Upper lobe of left lung (tissue), 6 donors: ENCODE measurements around the gene KPNA6. TPM values are rescaled to one million over a fixed set of nuclear protein-coding genes. Genes with fewer than 3 reads are reported as not detected.
A peak's percentile ranks its signal among the peaks of the same experiment; 100 is the strongest.

Experiments used
- ATAC-seq, 2 donors: fragments of 200-7000 bp; cut with Tn5 transposase; one replicate each; pipeline ENCODE4 v1.9.1; 2022; ENCODE audit warnings: mild to moderate bottlenecking in 2 of 2, moderate library complexity in 2 of 2; ENCODE audit not compliant: low FRiP score in 2 of 2
- DNase-seq, 2 donors: peaks; one replicate each; pipeline ENCODE4 v3.0.0-alpha.2; 2019 to 2020
- H3K27ac ChIP-seq, 4 donors: fragments of 200-600 bp; sonication (generic); one replicate each; pipeline ENCODE4 v1.5.1; 2016 to 2019
- H3K27me3 ChIP-seq, 4 donors: fragments of 200-600 bp; sonication (generic); one replicate each; pipeline ENCODE4 v1.5.1; 2017 to 2019
- H3K36me3 ChIP-seq, 4 donors: fragments of 200-600 bp; sonication (generic); one replicate each; pipeline ENCODE4 v1.5.1; 2016 to 2019
- H3K4me1 ChIP-seq, 4 donors: fragments of 200-600 bp; sonication (generic); one replicate each; pipeline ENCODE4 v1.5.1; 2018 to 2019
- H3K4me3 ChIP-seq, 4 donors: fragments of 200-600 bp; sonication (generic); one replicate each; pipeline ENCODE4 v1.5.1; 2017 to 2019; ENCODE audit warnings: mild to moderate bottlenecking in 2 of 4, moderate library complexity in 1 of 4
- H3K9me3 ChIP-seq, 4 donors: fragments of 200-600 bp; sonication (generic); one replicate each; pipeline ENCODE4 v1.5.1; 2018 to 2019
- EP300 ChIP-seq, 4 donors: sonication (generic); formaldehyde crosslinking; IDR thresholded peaks; one replicate each; pipeline ENCODE4 v1.5.1; 2017; ENCODE audit warnings: antibody characterized with exemption in 4 of 4, control low read depth in 2 of 4
- POLR2A ChIP-seq, 4 donors: fragments of 450-650 bp; IDR thresholded peaks; one replicate each; pipeline ENCODE4 v1.5.1; 2016 to 2017; ENCODE audit warnings: antibody characterized with exemption in 4 of 4, mild to moderate bottlenecking in 2 of 4
- POLR2AphosphoS5 ChIP-seq, 2 donors: sonication (generic); formaldehyde crosslinking; IDR thresholded peaks; one replicate each; pipeline ENCODE4 v1.5.1; 2017; ENCODE audit warnings: antibody characterized with exemption in 2 of 2
- WGBS, 2 donors: methylation state at CpG; one replicate each; pipeline ENCODE4 v1.1.5; 2017 to 2018; 5-methylcytosine and 5-hydroxymethylcytosine counted together
- total RNA-seq, 6 donors: library from RNA; depleted of rRNA in 4 of 6; stranded (reverse); fragments of >200 nt in 4 of 6; gene quantifications; one replicate each; pipeline versions ENCODE4 v1.1.0 to v1.2.1, GENCODE V29; 2016 to 2021
- TF ChIP-seq, protein P1 (sequence below), 6 experiments: fragments of 450-650 bp in 4 of 6; fragments of 200-600 bp in 2 of 6; sonication (generic) in 2 of 6; IDR thresholded peaks; one replicate each; pipeline ENCODE4 v1.5.1; 2016 to 2019; ENCODE audit warnings: antibody characterized with exemption in 6 of 6
- donor health status: DM: no; HTN: no; CAD: no; lungs with moderate emphysema.
- donor health status: DM: no; HTN: yes; CAD: no; lungs with severe emphysema.

Gene KPNA6
- total RNA-seq, 6 donors from 2014 or later: 16.8 to 53.8 (median 42.0) TPM

DNA sequence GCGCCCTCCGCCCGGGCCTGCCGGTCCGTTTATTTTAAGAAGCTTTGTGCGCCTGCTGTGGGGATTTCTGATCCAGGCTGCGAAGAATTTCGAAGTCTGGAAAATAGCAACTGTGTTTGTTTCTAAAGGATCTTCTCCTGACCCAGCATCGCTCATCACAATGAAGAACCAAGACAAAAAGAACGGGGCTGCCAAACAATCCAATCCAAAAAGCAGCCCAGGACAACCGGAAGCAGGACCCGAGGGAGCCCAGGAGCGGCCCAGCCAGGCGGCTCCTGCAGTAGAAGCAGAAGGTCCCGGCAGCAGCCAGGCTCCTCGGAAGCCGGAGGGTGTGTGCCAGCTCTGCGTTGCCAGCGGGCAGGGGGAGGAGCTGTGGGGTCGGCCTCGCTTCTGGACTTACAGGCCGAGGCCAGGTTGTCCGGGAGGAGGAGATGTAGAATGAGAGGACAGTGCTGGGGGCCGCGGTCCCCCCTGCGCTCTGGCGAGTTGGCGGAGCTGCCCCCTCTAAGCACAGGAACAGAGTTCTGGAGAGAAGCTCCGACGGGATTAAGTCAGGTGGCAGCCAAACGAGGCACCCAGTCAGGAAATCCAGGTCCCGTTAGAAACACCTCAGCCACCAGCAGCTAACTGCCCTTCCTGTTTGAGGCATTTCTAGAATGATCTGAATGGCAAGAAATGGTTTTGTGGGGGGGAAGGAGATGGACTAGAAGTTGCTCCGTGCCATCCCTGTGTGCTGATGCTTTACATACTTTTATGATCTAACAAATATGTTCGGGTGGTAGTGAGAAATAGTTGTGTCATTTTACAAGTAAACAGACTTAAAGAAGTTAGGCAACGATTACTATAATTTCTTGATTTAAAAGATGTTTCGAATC lies 72.6 kb downstream of the KPNA6 start:
- H3K36me3 ChIP-seq: peaks cover 0 to 39% (median 29%) of the 10 kb centered on the region in 4 donors
- WGBS, 2 donors: 6 to 11% methylated on average over 17 to 36 of the region's 36 CpGs
- H3K27ac ChIP-seq: peak overlapping the region; percentile 85 to 96 (median 94)
- TF ChIP-seq, protein P1, sequence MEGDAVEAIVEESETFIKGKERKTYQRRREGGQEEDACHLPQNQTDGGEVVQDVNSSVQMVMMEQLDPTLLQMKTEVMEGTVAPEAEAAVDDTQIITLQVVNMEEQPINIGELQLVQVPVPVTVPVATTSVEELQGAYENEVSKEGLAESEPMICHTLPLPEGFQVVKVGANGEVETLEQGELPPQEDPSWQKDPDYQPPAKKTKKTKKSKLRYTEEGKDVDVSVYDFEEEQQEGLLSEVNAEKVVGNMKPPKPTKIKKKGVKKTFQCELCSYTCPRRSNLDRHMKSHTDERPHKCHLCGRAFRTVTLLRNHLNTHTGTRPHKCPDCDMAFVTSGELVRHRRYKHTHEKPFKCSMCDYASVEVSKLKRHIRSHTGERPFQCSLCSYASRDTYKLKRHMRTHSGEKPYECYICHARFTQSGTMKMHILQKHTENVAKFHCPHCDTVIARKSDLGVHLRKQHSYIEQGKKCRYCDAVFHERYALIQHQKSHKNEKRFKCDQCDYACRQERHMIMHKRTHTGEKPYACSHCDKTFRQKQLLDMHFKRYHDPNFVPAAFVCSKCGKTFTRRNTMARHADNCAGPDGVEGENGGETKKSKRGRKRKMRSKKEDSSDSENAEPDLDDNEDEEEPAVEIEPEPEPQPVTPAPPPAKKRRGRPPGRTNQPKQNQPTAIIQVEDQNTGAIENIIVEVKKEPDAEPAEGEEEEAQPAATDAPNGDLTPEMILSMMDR (IDR thresholded peaks at IDR 0.05): peak in 1 of 6 experiments; percentile 1
- no peak for TF ChIP-seq POLR2AphosphoS5 (IDR thresholded peaks at IDR 0.05)
- TF ChIP-seq POLR2A (IDR thresholded peaks at IDR 0.05): peak in 2 of 4 donors; percentile 2 to 62
- H3K4me3 ChIP-seq: peak overlapping the region; percentile 29 to 77 (median 65)
- H3K27me3 ChIP-seq: no peaks in the 10 kb centered on the region
- peak; percentile 59 to 89 for DNase-seq
- peak; percentile 53 to 65 for ATAC-seq
- peaks cover 36 to 60% (median 43%) of the 10 kb centered on the region in 4 donors for H3K4me1 ChIP-seq
- H3K9me3 ChIP-seq: no peaks in the 10 kb centered on the region

DNA sequence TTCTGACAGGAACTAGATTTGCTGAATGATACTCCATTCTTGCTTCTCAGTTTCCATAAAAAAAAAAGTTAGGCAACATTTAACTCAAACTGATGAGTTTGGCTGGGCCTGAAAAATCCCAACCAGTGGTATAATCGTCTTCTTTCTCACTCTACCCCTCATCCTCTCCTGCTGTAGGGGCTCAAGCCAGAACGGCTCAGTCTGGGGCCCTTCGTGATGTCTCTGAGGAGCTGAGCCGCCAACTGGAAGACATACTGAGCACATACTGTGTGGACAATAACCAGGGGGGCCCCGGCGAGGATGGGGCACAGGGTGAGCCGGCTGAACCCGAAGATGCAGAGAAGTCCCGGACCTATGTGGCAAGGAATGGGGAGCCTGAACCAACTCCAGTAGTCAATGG lies 73.2 kb downstream of the KPNA6 start:
- peak overlapping the region in 3 of 4 donors; percentile 85 to 95 (median 93) for H3K27ac ChIP-seq
- DNase-seq: no peak
- no peaks in the 10 kb centered on the region for H3K27me3 ChIP-seq
- TF ChIP-seq POLR2A (IDR thresholded peaks at IDR 0.05): no peak
- TF ChIP-seq, protein P1 (IDR thresholded peaks at IDR 0.05): no peak
- TF ChIP-seq POLR2AphosphoS5 (IDR thresholded peaks at IDR 0.05): no peak
- no peak for TF ChIP-seq EP300 (IDR thresholded peaks at IDR 0.05)
- WGBS, 2 donors: 76 to 86% methylated on average over 8 to 9 of the region's 9 CpGs
- no peaks in the 10 kb centered on the region for H3K9me3 ChIP-seq
- H3K4me3 ChIP-seq: peak overlapping the region in 3 of 4 donors; percentile 54 to 77 (median 76)
- H3K36me3 ChIP-seq: peaks cover 2 to 45% (median 29%) of the 10 kb centered on the region in 4 donors
- H3K4me1 ChIP-seq: peaks cover 36 to 60% (median 44%) of the 10 kb centered on the region in 4 donors
- ATAC-seq: no peak

DNA sequence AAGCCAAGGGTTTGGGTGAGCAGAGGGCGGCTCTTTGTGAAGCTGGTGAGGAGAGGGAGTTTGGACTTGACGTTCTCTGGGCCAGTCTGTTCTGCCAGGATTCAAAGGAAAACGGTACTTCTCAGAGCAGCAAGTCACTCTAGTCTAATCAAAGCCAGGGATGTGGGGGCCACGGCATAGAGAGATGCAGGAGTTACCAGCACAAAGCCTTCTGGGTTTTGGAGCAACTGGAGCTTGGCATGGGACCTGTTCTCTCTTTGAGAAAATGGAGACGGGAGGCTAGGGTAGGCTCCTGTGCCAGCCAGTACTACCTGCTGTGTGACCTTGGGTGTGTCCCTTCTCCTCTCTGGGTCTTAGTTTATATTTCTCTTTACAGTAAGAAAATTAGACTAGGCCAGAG lies 73.7 kb downstream of the KPNA6 start:
- 85 to 93% methylated on average over 5 of the region's 5 CpGs for WGBS, 2 donors

DNA sequence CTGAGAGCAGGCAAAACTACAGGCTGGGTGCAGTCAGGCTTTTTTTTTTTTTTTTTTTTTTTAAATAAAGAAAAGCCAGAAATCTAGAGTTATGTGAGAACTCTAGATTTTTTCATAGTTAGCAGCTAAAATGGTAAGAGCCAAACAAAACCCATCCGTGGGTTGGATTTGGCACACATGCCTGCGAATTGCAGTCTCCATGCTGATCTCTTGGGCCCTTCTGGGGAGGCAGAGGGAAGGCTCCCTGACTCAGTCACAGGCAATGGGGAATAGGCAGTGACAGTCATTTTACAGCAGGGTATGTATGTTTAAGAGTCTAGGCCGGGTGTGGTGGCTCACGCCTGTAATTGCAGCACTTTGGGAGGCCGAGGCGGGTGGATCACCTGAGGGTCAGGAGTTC lies 74.2 kb downstream of the KPNA6 start:
- Histone ChIP-seq H3K36me3 (peaks cover 2 to 55% (median 34%) of the 10 kb centered on the region in 4 donors), H3K27ac (no peak overlapping the region), H3K4me1 (peaks cover 36 to 60% (median 45%) of the 10 kb centered on the region in 4 donors), H3K27me3 (no peaks in the 10 kb centered on the region), H3K9me3 (no peaks in the 10 kb centered on the region), H3K4me3 (peak overlapping the region in 1 of 4 donors; percentile 77)
- DNase-seq (no peak), ATAC-seq (no peak)
- 87 to 95% methylated on average over 6 of the region's 6 CpGs for WGBS, 2 donors
- no peak for TF ChIP-seq POLR2AphosphoS5 (IDR thresholded peaks at IDR 0.05)
- TF ChIP-seq, protein P1 (IDR thresholded peaks at IDR 0.05): no peak
- no peak for TF ChIP-seq POLR2A (IDR thresholded peaks at IDR 0.05)
- no peak for TF ChIP-seq EP300 (IDR thresholded peaks at IDR 0.05)

More for the DNA sequence above, 73.7 kb downstream of the KPNA6 start:
- Histone ChIP-seq H3K27ac (peak overlapping the region in 2 of 4 donors; percentile 85 to 93), H3K4me1 (peaks cover 36 to 60% (median 45%) of the 10 kb centered on the region in 4 donors), H3K36me3 (peaks cover 2 to 50% (median 32%) of the 10 kb centered on the region in 4 donors), H3K9me3 (no peaks in the 10 kb centered on the region), H3K27me3 (no peaks in the 10 kb centered on the region), H3K4me3 (peak overlapping the region in 1 of 4 donors; percentile 77)
- TF ChIP-seq POLR2AphosphoS5 (IDR thresholded peaks at IDR 0.05) (no peak), POLR2A (IDR thresholded peaks at IDR 0.05) (no peak), EP300 (IDR thresholded peaks at IDR 0.05) (no peak)
- TF ChIP-seq, protein P1 (IDR thresholded peaks at IDR 0.05): no peak
- DNase-seq (no peak), ATAC-seq (no peak)
